HG02943 (cell line): ENCODE data around the gene PIGZ.
A peak's percentile ranks its signal among the peaks of the same experiment; 100 is the strongest.
"Not testable (repeated sequence)": the region's sequence is repeated elsewhere in the genome, so short reads cannot be mapped to it uniquely, and the experiment has no call there.

ENCODE experiments used
- ATAC-seq: cut with Tn5 transposase; IDR thresholded peaks from one replicate; pipeline ENCODE4 v1.9.1; 2021; ENCODE audit warnings: mild to moderate bottlenecking, low read depth, moderate library complexity; ENCODE audit not compliant: unreplicated experiment

PIGZ gene

DNA sequence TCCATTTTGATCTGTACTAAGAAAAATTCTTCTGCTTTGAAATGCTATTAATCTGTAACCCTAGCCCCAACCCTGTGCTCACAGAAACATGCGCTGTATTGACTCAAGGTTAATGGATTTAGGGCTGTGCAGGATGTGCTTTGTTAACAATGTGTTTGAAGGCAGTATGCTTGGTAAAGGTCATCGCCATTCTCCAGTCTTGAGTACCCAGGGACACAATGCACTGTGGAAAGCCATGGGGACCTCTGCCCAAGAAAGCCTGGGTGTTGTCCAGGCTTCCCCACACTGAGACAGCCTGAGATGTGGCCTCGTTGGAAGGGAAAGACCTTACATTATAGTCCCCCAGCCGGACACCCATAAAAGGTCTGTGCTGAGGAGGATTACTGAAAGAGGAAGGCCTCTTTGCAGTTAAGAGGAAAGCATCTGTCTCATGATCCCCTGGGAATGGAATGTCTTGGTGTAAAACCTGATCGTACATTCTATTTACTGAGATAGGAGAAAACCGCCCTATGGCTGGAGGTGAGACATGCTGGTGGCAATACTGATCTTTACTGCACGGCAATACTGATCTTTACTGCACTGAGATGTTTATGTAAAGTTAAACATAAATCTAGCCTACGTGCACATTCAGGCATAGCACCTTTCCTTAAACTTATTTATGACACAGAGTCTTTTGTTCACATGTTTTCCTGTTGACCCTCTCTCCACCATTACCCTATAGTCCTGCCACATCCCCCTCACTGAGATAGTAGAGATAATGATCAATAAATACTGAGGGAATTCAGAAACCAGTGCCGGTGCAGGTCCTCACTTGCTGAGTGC lies 6.3 kb downstream of the PIGZ start:
- no peak for ATAC-seq

DNA sequence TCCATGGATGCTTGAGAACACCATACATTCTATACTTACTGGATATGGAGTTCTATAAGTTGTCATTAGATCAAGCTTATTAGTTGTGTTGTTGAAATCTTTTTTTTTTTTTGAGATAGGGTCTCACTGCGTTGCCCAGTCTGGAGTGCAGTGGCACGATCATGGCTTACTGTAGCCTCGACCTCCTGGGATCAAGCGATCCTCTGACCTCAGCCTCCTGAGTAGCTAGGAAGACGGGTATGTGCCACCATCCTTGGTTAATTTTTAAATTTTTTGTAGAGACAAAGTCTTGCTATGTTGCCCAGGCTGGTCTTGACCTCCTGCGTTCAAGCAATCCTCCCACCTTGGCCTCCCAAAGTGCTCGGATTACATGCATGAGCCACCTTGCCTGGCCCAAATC lies 13.8 kb downstream of the PIGZ start:
- no peak for ATAC-seq

- ATAC-seq, result no peak
Measured at GRCh38 chr3:196951371-196951770, 17.3 kb downstream of the PIGZ start.

GRCh38 chr3:196949750-196950149 lies 18.9 kb downstream of the PIGZ start:
- no peak for ATAC-seq

DNA sequence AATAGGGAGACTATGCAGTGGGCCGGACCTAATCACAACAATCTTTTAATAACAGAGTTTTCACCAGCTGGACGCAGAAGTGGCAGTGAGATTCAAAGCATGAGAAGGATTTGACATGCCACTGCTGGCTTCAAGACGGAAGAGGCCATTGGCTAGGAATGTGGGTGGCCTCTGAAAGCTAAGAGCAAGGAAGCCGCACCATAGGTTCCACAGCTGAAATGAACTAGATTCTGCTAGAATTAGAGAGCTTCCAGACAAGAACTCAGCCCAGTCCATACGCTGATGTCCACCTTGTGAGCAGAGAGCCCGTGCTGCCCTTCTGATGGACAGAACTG lies 19.4 kb downstream of the PIGZ start:
- ATAC-seq, result no peak

DNA sequence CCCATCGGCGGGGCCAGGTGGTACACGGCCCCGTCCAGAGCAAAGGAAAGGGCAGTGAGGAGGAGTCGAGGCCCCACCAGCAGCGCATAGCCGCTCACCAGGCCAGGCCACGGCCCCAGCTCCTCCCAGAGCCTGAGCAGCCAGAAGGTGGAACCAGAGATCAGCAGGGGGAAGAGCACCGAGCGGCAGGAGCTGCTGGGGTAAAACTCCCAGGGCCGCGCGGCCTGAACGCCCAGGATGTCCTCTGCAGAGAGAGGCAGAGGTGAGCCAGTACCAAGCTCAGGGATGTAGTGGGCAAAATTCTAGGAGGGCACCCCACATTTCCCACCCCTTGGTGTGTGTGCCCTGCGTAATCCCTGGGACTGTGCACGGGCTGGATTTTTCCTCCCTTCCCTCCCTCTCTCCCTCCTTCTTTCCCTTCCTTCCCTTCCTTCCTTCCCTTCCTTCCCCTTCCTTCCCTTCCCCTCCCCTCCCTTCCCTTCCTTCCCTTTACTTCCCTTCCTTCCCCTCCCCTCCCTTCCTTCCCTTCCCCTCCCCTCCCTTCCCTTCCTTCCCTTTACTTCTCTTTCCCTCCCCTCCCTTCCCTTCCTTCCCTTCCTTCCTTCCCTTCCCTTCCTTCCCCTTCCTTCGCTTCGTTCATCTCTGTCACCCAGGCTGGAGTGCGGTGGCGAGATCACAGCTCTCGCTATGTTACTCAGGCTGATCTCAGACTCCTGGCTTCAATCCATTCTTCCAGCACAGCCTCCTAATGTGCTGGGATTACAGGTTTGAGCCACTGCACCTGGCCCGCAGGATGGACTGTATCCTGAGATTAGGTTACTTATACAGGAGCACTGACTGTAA lies 20.0 kb downstream of the PIGZ start:
- ATAC-seq, result no peak

- ATAC-seq, result no peak
Measured at GRCh38 chr3:196947860-196948441, 20.7 kb downstream of the PIGZ start.

- ATAC-seq, result no peak
Measured at GRCh38 chr3:196947136-196947859, 21.3 kb downstream of the PIGZ start.

DNA sequence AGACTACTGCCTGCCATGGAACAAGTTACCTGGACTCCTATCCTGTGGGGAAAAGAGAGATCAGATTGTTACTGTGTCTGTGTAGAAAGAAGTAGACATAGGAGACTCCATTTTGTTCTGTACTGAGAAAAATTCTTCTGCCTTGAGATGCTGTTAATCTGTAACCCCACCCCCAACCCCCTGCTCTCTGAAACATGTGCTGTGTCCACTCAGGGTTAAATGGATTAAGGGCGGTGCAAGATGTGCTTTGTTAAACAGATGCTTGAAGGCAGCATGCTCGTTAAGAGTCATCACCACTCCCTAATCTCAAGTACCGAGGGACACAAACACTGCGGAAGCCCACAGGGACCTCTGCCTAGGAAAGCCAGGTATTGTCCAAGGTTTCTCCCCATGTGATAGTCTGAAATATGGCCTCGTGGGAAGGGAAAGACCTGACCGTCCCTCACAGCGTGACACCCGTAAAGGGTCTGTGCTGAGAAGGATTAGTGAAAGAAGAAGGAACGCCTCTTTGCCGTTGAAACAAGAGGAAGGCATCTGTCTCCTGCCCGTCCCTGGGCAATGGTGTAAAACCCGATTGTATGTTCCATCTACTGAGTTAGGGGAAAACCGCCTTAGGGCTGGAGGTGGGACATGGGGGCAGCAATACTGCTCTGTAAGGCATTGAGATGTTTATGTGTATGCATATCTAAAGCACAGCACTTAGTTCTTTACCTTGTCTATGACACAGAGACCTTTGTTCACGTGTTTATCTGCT lies 24.4 kb downstream of the PIGZ start:
- ATAC-seq, result not testable (repeated sequence)

DNA sequence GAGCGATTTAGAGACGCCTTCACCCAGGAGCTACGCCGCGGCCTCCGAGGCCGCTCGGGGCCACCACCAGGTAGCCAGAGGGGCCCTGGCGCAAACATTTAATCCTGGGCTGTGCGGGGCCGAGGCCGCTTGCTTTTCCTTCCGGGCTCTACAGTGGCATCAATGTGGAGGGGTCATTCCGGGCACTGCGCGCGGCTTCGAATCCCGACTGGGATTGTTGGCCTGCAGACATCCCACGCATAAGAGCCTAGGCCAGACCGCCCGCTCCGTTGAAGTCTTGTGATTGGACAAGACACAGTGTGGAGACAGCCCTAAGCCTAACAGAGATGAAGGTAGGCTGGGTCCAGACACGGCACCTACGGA lies 25.7 kb downstream of the PIGZ start:
- ATAC-seq, result peak; percentile 15

DNA sequence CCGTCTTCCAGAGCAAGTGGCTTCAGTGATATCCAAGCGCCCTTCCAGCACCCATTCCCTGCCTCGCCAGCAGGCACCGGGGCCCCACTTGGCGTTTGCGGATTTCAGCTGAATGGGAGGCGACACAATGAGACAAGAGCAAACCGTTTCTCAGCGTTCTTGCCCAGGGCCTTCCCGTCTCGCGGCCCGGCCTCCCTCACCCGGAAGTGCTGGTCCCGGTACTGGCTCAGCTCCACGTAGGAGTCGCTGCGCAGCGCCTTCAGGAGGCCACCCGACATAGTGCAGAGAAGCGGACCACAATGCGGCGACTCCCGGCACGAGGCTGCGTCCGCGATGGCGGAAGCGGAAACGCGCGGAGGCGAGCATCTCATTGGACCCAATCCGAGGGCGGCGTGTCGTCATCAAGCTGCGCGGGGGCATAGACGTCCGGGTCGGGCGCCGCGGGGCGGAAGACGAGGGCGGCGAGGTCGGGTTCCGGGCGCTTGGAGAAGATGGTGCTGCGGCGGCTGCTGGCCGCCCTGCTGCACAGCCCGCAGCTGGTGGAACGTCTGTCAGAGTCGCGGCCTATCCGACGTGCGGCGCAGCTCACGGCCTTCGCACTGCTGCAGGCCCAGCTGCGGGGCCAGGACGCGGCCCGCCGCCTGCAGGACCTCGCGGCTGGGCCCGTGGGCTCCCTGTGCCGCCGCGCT lies 26.3 kb downstream of the PIGZ start, which contains the start of gene NCBP2:
TSS of gene NCBP2 (minus strand) at position 303 of the 689 bp plus-strand sequence. CDS start at position 278, 25 bp downstream.
- peak; percentile 93 for ATAC-seq

GRCh38 chr3:196941729-196942225 lies 26.9 kb downstream of the PIGZ start:
- peak; percentile 19 for ATAC-seq

DNA sequence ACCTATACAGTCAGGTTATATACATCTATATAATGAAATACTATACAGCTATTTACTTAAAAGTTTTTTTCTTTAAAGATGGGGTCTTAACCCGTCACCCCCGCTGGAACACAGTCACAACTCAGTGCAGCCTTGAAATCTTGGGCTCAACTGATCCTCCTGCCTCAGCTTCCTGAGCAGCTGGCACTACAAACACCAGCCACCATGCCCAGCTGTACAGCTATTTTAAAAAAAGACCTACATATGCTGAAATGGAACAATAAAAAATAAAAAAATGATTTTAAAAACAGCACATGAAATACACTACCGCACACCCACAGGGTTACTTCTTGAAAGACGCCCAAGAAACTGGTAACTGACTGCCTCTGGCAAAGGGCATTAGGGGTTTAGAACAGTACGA lies 30.1 kb downstream of the PIGZ start:
- no peak for ATAC-seq

- ATAC-seq, result no peak
Measured at GRCh38 chr3:196938124-196938523, 30.5 kb downstream of the PIGZ start.

GRCh38 chr3:196936288-196936687 lies 32.3 kb downstream of the PIGZ start:
- ATAC-seq, result no peak

- ATAC-seq, result no peak
Measured at GRCh38 chr3:196932600-196932999, 36.0 kb downstream of the PIGZ start.

GRCh38 chr3:196931828-196932587 lies 36.6 kb downstream of the PIGZ start:
- ATAC-seq, result no peak

DNA sequence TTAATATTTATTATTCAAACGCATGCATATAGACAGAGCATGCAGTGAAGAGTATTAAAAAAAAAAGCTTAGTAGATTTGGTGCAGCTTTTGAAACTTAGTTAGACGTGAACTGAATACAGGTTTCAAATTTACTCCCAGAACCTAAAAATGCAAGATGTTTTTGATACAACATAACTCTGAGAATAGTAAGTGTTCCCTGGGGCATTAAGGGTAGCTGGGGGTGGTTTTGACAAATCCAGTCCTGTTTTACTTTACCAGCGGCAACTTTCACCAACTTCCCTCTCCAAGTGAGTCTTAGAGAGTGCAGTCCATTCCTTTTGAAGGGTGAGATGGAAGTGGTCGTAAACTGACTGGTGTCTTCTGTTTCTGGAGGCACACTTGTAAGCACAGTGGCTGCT lies 37.5 kb downstream of the PIGZ start:
- ATAC-seq, result no peak
